GM18511 (cell line): ENCODE results near the gene CCDC85C.

Experiments used
- ATAC-seq: cut with Tn5 transposase; IDR thresholded peaks from one replicate; pipeline ENCODE4 v1.9.1; 2021; ENCODE audit warnings: mild to moderate bottlenecking, moderate library complexity; ENCODE audit not compliant: unreplicated experiment

The CCDC85C gene

DNA sequence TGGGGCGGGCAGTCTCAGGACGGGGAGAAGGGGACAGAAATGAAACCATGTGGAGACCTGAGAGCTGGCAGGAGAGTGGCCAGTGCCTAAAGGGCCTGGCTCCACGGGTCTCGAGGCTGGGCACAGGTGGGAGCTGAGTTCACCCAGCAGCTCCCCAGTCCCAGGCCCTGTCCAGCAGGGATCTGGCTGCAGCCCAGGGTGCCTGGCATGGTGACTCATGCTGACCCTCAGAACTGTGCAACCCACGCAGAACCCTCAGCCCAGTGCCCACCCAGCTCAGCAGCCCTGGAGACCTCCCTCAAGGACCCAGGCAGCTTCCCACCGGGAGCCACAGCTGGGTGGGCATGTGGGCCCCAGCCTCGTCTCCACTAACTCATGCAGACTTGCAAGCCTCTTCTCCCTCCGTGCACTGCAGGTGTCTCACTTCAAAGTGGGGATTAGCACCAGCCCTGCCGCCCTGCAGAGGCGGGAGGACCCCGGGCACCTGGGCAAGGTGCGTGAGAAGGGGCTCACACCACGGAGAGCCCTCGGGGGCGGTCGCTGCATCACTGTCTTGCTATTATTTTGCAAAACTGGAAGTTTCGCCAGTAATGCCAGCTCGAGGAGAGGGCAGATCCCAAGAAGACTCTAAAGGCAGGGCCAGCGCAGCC lies 76.5 kb downstream of the CCDC85C start:
- no peak for ATAC-seq

DNA sequence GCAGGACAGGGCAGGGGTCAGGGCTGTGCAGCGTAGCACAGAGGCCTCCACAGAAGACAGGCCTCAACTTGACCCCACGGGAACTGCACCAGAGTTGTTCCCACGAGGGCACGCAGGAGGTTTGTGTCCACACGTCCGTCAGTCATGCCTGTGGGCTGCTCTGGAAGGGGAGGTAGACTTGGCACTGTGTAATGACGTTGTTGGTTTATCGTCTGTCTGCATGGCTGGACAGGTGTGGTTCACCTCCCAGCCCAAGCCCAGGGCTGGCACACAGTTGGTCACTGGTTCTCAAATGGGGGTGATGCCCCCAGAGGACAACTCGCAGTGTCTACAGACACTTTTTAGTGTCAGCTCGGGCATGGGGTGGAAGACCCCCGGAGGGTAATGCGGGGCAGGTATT lies 77.0 kb downstream of the CCDC85C start:
- no peak for ATAC-seq

DNA sequence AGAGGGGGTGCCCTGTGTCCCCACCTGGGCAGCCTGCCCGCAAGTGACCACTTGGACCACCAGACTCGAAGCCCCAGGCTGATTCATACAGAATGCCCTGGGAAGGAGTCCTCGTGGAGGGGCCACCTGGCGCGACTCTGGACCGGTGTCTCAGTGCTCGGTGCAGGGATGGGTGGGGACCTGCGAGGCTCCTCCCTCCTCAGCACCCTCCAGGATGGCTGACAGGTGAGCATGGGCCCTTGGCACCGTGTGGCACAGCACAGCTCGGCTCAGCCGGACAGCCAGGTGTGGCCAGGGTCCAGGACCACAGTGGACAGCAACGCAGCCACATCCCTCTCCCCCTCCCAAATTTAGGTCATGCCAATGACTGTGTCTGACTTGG lies 78.3 kb downstream of the CCDC85C start:
- no peak for ATAC-seq

DNA sequence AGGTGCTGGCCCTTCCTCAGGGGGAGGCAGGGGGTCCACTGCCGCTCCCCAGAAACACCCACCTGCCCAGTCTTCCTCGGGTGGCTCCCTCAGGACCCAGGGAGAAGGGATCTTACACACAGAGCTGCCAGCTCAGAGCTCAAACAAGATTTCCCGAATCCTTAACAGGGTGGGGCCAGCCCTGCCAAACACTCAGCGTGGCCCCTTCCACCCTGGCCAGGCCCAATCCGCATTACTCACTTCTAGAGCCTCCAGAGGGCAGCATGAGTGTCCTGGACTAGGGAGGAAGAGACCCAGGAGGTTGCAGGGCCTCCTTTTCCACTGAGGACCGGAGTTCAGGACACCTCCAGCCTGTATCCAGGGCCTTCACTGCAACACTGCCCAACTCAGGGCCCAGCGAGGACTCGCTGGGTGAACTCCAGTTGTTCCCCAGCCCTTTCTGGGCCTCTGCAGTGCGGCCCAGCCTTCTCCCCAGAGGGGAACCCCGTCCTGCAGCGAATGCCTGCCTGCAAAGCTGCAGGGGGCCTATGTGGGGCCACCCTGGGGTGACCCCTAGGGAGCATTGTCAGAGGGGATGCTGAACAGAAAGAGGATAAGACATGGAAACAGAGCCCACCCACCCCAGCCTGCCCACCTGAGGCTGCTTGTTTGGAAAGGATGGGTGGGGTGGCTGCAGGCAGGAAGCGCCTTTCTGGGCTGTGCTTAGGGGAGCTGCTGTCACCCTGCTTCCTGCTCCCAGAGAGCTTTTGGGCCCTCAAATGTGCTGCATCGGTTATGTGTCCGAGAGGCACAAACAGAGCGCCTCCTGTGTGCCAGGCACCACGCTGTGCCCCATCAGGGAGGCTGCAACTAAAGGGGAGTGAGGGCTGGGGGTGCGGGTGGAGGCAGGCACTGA lies 79.0 kb downstream of the CCDC85C start:
- ATAC-seq: no peak

DNA sequence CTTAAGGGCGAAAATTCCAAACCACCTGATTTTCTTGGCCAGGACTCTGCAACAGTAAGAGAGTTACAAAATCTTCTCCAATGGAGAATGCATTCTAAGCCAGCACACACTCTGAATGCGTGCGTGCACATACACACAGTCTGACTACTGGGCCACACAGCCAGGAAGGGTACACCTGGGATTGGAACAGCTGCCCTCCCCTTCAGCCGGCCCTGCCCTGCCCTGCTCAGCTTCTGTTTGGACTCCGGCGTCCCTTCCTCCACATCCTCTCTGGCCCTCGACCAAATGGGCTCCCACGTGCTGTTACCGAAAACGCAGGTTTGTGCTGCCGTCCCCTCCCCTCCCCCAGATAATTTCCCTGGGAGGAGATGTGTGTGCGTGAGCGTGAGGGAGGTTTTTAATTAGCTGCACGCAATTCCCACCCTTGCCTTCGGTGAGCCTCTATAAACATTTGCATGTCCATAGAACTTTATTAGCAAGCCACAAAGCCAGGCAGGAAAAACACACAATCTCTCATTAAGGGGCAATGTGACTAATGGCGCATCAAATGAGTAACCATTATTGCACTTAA lies 79.8 kb downstream of the CCDC85C start:
- no peak for ATAC-seq

DNA sequence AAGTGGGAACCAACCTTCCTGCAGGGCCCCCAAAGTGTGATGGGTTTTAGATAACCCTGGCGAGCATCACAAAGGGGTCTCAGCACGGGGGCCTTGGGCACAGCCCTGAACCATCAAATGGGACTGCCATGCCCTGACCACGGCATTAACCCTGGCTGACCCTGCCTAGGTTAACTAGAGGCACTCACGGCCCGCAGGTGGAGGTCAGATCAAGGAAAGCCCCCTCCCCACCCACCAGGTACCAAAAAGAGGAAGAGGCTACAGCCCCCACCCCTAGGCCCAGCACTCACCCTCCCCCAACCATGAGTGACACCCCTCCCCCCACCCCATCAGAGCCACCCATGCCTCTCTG lies 80.3 kb downstream of the CCDC85C start:
- ATAC-seq: no peak

DNA sequence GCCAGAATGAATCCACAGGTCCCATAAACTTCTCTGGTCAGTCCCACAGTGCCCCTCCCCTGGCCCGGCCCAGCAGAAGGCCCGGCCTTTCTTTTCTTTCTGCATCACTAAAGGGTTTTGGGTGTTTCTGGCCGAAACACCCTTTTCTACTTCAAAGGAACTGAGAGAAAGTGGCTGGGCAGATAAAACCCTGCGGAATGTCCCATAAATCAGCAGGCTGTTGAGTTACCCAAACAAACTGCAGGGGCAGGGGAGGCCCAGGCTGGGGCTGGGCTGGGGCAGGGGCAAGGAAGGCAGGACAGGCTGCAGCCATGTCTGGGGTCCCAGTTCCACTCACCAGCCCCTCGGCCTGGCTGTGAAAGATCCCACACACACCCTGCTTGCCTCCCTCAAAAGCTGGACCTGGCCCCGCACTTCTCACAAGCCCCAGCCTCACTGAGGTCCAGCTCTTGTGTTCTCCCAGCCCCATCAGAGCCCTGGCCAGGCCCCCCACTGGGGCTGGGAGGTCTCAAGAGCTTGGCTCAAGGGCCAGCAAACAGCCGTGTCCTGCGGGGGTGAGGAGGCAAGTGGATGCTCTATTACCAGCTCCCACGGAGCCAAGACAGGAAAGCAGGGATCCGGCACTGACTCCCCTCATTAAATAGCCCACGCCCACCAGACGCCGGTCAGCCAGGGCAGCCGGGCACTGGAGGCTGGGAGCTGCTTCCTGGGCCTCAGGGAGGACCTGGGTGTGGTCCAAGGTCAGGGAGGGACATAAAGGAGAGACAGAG lies 80.9 kb downstream of the CCDC85C start:
- ATAC-seq: no peak

DNA sequence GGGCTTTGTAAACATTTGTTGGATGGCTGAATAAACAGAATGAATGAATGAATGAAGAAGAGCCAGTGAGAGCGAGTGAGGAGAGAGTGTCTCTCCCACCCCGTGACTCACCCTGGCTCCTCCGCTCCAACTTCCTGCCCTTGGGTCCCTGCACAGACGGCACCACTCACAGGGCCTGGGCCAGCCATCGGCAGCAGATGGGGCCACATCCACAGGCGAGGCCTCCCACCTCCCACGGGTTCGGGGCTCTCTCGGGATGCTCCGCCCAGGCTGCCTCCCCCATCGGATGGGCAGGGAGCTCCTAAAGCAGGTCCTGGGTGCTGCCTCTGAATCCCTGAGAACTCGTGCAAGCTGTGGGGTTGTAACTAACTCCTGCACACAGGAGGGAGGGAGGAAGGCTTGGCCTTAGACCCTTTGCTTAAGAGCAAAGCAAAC lies 81.5 kb downstream of the CCDC85C start:
- no peak for ATAC-seq

DNA sequence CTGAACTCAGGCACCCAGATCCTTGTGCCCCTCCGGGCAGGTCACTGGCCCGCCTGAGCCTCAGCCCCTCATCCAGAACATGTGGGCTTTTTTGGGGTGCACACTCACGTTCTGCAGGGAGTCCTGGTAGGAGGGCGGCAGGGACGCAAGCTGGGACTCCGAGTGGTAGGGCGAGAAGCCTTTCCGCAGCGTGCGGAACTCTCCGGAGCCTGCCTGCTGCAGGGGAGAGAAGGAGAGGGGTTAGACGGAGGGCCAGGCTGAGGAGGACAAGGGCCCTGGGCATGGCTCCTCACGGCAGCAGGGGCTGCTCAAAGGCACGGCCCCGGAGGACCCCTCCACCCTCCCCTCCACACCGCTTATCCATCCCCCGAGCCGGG lies 82.0 kb downstream of the CCDC85C start:
- ATAC-seq: no peak

DNA sequence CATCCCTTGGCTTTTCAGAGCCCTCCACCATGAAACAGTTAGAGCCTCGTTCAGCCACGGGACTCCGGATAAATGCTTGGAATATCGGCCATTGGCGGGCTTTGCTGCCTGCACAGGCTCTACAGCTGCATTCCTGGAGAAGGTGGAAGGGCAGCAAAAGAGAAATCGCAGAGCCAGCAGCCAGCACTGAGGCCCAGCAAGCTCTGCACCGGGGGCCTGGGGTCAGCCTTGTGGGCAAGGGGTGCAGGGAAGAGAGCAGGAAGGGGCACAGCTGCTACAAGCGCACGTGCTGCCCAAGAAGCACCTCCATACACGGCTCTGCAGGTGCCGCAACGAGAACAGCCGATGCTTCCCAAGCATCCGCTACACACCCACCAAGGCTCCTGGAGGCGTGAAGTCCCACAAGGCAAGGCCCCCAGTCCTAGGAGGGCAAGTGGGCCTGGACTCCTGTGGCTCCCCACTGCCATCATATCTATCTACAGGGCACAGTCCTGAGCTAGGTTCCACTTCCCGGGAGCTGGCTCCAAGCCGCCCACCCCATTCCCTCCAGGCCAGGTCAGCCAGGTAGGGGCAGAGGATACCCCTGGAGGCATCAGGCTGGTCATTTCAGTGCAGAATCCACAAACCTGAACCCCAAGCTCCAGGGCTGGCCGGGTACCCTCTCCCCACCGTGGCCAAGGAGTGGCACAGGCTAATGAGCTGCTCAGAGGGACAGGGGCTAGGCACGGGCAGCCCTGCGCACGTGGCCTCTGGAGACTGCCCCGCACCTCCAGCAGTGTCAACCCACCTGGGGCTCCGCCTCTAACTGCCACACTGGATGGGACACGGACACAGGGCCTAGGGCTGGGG lies 82.6 kb downstream of the CCDC85C start:
- no peak for ATAC-seq

DNA sequence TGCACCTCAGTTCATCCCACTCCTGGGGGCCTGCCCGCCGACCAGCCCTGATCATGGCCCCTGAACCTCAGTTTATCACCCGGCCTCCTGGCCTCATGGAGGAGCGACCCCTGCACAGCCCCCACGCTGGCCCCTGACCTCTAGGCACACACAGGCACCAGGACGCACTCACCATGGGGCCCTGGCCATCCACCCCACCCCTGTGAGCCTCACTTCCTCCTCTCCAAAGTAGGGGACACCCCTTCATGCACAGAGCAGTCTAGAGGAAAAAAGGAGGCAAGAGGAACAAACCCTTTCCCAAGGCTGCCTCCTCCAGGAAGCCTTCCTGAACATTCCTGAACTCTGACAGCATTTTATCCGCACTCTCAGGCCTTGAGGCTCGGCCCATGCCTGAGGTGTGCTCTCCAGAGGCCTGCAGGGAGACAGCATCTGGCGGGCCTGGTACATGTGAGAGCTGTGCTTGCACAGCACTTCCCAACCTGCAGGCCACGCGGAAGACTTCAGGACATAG lies 83.4 kb downstream of the CCDC85C start:
- ATAC-seq: no peak

DNA sequence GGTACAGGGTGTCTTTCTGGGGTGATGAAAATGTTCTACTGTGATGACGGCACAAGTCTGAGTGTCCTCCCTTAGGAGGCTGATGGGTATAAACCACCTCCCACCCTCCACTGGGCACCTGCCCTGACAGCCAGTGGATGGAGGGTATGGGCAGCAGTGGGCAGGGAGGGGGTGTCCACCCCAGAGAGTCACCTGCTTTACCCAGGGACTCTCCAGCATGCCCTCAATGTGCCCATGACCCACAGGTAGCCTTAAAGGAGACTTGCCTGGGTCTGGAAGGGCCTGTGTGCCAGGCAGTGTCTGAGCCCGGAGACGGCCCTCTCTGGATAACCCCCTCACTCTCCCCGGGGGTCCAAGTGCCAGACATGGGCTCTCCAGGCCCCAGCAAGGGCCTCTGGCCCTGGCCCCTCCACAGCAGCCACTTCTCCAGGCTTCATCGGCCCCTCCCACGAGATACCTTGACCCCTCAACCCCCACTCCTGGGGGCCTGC lies 84.0 kb downstream of the CCDC85C start:
- ATAC-seq: no peak

DNA sequence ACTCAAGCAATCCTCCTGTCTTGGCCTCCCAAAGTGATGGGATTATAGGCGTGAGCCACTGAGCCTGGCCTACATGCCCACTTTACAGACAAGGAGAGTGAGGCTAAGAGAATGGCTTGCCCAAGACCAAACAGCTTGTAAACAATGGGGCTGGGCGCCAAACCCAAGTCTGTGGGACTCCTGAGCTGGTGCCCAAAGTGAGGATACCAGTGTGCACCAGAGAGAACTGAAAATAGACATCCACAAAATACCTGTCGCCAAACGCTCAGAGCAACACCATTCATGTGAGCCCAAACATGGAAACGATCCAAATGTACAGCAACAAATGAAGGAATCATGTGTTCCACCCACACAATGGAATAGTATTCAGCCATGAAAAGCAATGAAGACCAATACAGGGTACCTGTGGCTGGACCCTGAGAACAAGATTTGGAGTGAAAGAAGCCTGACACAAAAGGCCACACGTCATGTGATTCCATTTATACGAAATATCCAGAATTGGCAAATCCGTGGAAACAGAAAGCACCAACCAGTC lies 84.6 kb downstream of the CCDC85C start:
- ATAC-seq: no peak

DNA sequence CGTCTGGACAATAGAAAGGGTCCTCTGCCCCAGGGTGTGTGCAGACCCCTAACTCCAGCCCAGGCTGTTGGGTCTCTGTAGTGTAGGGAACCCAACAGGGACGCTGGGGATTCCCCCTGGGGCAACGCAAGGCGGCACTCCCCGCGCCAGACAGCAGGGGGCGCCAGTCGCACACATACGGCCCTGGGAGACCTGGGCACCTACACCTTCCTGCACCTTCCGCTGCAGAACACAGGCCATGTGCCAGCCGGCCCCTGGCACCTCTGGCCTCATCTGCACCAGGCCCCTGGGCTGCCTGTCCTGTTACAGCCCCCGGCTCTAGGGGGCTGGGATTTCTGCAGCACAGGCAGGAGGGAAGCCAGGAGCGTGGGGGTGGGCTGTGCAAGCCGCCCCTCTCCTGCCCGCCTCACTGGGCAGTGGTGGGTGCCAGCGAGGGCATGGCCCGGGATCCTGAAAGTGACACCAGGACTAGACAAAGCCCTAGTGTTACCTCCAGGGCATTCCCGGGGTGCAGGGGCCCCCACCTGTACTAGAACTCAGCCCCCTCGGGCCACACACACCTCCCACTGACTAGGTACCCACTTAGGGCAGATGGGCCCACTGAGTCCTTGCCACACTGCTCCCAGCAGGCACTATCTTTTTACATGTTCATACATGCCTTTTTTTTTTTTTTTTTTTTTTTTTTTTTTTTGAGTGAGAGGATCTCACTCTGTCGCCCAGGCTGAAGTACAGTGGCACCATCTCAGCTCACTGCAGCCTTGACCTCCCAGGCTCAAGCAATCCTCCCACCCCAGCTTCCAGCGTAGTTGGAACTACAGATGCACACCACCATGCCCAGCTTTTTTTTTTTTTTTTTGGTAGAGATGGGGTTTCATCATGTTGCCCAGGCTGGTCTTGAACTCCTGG lies 85.3 kb downstream of the CCDC85C start:
- peak; percentile 70 for ATAC-seq

DNA sequence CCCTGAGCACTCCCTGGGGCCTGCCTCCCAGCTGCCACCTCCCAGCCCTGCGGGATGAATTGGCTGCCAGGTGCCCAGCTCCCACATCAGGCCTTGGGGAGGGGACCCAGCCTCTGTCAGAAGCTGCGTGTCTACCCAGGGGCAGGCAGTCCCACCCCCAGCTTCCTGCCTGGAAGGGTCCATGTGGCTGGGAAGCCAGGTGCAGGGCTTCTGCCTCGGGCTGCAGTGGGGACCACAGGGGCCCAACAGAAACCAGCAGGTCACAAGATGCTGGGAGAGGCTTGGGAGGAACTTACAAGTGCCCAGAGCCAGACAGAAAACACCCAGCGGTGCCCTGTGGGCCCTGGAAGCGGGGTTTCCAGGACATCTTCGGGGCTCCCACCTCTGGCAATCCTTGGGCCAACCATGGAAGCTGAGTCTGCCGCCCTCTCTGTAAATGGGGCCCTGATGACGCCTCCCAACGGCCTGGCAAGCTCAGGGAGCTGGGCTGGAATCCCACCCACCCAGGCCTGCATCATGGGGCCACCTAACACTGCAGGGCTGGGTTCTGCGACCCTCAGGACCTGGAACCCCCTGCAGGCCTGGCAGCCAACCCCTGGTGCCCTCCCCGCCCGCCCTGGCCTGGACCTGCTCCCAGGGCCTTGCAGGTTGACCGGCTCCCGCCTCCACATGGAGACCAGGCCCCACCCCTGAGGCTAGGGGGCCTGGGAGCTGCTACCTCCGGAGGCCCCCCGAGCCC lies 86.2 kb downstream of the CCDC85C start:
- ATAC-seq: no peak

DNA sequence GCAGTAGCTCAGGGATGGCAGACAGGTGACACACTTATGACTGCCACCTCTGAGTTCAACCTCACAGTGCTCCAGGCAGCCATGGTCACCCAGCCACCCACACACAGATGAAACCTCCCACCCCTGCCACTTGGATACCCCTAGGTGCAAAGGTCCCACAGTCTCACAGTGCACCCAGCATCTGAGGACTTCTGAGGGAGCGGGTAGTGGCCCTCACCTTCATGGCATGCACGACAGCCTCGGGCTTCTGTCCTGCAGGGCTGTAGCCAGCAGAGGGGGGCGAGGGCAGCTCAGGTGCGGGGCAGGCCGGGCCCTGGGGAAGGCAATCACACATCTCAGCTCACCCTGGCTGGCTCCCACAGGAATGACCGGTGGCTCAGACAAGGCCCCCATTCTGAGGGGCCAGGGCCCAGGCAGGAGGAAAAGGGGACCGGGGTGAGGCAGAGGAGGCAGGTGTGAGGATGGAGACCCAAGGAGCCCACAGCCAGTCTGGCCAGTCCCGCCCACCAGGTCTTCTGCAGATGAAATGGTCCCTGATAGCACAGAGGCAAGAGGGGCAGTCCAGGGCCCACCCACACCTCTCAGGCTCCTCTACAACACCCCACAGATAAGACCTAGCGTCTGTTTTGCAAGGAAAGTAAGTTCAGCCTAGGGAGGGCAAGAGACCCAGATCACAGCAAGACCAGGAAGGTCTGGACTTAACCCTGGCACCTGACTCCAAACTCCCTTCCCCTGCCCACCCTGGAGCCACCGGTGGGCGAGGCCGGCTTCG lies 87.0 kb downstream of the CCDC85C start:
- no peak for ATAC-seq

DNA sequence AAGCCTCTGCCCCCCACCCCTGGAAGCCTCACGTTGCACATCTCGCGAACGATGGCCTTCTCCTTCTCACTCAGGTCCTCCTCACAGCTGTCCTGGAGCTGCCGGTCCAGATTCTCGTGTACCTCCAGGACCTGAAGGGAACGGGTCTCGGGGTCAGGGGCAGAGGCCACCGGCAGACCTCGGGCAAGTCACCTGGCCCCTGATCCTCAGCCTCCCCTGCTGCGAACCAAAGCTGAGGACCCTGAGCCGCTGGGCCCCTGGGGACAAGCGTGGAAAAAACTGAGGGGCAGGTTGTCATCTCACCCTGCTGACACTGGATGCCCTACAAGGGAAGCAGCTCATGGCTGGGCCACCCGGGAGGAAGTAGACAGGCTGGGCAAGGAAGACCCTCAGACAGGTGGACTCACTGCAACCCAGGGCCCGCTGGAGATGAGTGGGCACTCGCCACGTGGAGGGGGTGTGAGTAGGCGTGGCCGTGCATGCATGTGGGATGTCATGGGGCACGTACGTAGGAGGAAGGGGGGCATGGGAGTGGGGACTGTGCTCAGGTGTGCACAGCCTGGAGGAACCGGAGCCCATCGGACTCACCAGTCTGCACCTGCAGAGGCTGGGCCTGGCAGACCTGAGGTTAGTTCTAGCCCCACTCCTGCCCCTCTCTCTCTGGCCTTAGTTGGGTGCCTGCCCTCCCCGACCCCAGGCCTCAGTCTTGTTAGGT lies 87.7 kb downstream of the CCDC85C start:
- ATAC-seq: no peak
